ENCODE results near the gene TBX4. TPM values are rescaled to one million over a fixed set of nuclear protein-coding genes. Genes with fewer than 3 reads are reported as not detected.

TBX4 gene
- total and polyA plus RNA-seq, 4 donors: not detected

GRCh38 chr17:61431594-61432311 is 20.5 kb upstream of the TBX4 start:
- 86% methylated on average over 4 of the region's 4 CpGs for WGBS
- TF ChIP-seq RXRA (IDR thresholded peaks at IDR 0.05) (no peak), RAD21 (IDR thresholded peaks at IDR 0.05) (no peak), MAX (IDR thresholded peaks at IDR 0.05) (no peak), YY1 (IDR thresholded peaks at IDR 0.05) (no peak), ZBTB33 (IDR thresholded peaks at IDR 0.05) (no peak), NR2F2 (IDR thresholded peaks at IDR 0.05) (no peak), CTCF (IDR thresholded peaks at IDR 0.05; ENCODE audit: low read depth, low read length, missing input control) (no peak), EGR1 (IDR thresholded peaks at IDR 0.05; ENCODE audit: low read depth in 2 of 2) (no peak), FOXA1 (IDR thresholded peaks at IDR 0.05) (no peak)
- TF ChIP-seq, protein P1, sequence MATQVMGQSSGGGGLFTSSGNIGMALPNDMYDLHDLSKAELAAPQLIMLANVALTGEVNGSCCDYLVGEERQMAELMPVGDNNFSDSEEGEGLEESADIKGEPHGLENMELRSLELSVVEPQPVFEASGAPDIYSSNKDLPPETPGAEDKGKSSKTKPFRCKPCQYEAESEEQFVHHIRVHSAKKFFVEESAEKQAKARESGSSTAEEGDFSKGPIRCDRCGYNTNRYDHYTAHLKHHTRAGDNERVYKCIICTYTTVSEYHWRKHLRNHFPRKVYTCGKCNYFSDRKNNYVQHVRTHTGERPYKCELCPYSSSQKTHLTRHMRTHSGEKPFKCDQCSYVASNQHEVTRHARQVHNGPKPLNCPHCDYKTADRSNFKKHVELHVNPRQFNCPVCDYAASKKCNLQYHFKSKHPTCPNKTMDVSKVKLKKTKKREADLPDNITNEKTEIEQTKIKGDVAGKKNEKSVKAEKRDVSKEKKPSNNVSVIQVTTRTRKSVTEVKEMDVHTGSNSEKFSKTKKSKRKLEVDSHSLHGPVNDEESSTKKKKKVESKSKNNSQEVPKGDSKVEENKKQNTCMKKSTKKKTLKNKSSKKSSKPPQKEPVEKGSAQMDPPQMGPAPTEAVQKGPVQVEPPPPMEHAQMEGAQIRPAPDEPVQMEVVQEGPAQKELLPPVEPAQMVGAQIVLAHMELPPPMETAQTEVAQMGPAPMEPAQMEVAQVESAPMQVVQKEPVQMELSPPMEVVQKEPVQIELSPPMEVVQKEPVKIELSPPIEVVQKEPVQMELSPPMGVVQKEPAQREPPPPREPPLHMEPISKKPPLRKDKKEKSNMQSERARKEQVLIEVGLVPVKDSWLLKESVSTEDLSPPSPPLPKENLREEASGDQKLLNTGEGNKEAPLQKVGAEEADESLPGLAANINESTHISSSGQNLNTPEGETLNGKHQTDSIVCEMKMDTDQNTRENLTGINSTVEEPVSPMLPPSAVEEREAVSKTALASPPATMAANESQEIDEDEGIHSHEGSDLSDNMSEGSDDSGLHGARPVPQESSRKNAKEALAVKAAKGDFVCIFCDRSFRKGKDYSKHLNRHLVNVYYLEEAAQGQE (IDR thresholded peaks at IDR 0.05): no peak
- TF ChIP-seq, protein P2, sequence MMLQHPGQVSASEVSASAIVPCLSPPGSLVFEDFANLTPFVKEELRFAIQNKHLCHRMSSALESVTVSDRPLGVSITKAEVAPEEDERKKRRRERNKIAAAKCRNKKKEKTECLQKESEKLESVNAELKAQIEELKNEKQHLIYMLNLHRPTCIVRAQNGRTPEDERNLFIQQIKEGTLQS (IDR thresholded peaks at IDR 0.05): no peak
- no peak overlapping the region for H3K4me3 ChIP-seq (ENCODE audit: low read depth in 1 of 3, low read length in 3 of 3)
- DNase-seq (ENCODE audit: low spot score): no peak
- no peaks in the 10 kb centered on the region for H3K27me3 ChIP-seq (ENCODE audit: control insufficient read depth in 4 of 4, insufficient read depth in 4 of 4, low read length in 3 of 4)
- no peak overlapping the region for H3K9ac ChIP-seq (ENCODE audit: low read depth in 1 of 2, low read length in 2 of 2)
- H3K4me1 ChIP-seq (ENCODE audit: control insufficient read depth in 4 of 4, insufficient read depth in 4 of 4, low read length in 3 of 4): no peaks in the 10 kb centered on the region
- peaks cover 0 to 12% (median 2%) of the 10 kb centered on the region in 4 donors for H3K9me3 ChIP-seq (ENCODE audit: control insufficient read depth in 4 of 4, low read length in 3 of 4)
- no peaks in the 10 kb centered on the region for H3K36me3 ChIP-seq (ENCODE audit: control insufficient read depth in 4 of 4, insufficient read depth in 3 of 4, low read depth in 1 of 4, low read length in 3 of 4)
- no peak overlapping the region for H3K27ac ChIP-seq (ENCODE audit: low read depth in 1 of 2, low read length in 2 of 2)

- Histone ChIP-seq H3K9me3 (ENCODE audit: control insufficient read depth in 4 of 4, low read length in 3 of 4) (peaks cover 0 to 15% (median 1%) of the 10 kb centered on the region in 4 donors), H3K27ac (ENCODE audit: low read depth in 1 of 2, low read length in 2 of 2) (no peak overlapping the region), H3K9ac (ENCODE audit: low read depth in 1 of 2, low read length in 2 of 2) (no peak overlapping the region), H3K27me3 (ENCODE audit: control insufficient read depth in 4 of 4, insufficient read depth in 4 of 4, low read length in 3 of 4) (no peaks in the 10 kb centered on the region), H3K36me3 (ENCODE audit: control insufficient read depth in 4 of 4, insufficient read depth in 3 of 4, low read depth in 1 of 4, low read length in 3 of 4) (no peaks in the 10 kb centered on the region), H3K4me1 (ENCODE audit: control insufficient read depth in 4 of 4, insufficient read depth in 4 of 4, low read length in 3 of 4) (no peaks in the 10 kb centered on the region), H3K4me3 (ENCODE audit: low read depth in 1 of 3, low read length in 3 of 3) (no peak overlapping the region)
- TF ChIP-seq FOXA1 (IDR thresholded peaks at IDR 0.05) (no peak), HNF4A (conservative IDR thresholded peaks at IDR 0.05) (no peak), CTCF (IDR thresholded peaks at IDR 0.05; ENCODE audit: low read depth, low read length, missing input control) (no peak), ZBTB33 (IDR thresholded peaks at IDR 0.05) (no peak)
- TF ChIP-seq, protein P1 (IDR thresholded peaks at IDR 0.05): no peak
- TF ChIP-seq, protein P2 (IDR thresholded peaks at IDR 0.05): no peak
- DNase-seq (ENCODE audit: low spot score): no peak
These were observed 15.9 kb upstream of the TBX4 start for GRCh38 chr17:61436273-61436672.

Measured in liver (tissue), 9 donors.